ENCODE measurements around the gene PWWP2B.
"Not testable (repeated sequence)": the region's sequence is repeated elsewhere in the genome, so short reads cannot be mapped to it uniquely, and the experiment has no call there.

Gene PWWP2B

GRCh38 chr10:132363921-132364593 is 32.9 kb upstream of the PWWP2B start:
- DNase-seq: peak; percentile 17

DNA sequence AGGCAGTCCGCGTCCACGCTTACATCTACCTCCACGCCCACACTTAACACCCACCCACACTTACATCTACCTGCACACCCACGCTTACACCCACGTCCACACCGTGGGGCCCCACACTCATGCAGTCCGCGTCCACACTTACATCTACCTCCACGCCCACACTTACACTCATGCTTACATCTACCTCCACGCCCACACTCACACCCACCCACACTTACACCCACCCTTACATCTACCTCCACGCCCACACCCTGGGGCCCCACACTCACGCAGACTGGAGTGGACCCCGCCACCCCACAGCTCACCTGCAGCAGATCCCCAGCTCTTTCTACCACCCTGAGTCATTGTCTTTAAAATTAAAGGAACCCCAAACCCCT is 32.4 kb upstream of the PWWP2B start:
- DNase-seq: no peak

DNA sequence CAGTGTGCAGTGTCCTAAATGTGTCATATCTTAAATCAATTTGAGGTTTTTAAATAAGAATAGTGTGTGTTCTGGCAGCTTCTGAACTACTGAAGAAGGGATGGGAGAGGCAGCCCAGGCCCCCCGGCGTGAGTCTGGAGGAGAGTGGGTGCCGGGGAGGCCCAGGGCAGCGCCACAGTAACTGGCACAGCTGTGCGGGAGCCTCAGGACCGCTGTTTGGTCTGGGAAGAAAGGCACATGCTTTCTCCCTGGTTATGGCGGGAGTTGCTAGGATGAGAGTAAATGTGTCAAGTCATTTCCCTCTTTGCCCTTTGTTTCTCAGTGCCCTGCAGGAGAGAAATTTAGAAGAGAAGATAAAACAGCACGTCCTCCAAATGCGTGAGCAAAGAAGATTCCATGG is 31.9 kb upstream of the PWWP2B start:
- DNase-seq: no peak

- no peak for DNase-seq
These were observed 31.0 kb upstream of the PWWP2B start for GRCh38 chr10:132366006-132366405.

DNA sequence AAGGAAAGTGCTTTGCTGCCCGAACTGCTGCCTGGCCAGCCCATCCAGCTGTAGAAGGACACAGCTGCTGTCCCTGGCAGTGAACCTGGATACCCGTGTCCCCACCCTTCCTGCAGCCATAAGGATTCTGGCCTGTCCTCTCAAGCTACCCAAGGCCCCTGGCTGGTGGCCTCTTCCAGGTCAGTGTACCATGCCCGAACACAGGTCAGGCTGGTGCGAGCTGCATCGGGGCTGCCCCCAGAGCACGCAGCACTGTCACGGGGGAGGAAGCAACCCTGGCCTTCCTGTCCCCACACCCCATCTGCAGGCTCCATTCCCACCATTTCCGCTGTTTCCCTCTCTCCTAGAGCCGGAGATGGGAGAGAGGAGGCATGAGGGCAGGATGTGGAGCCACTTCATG is 30.5 kb upstream of the PWWP2B start:
- no peak for DNase-seq

- no peak for DNase-seq
These were observed 28.6 kb upstream of the PWWP2B start for GRCh38 chr10:132368391-132368790.

DNA sequence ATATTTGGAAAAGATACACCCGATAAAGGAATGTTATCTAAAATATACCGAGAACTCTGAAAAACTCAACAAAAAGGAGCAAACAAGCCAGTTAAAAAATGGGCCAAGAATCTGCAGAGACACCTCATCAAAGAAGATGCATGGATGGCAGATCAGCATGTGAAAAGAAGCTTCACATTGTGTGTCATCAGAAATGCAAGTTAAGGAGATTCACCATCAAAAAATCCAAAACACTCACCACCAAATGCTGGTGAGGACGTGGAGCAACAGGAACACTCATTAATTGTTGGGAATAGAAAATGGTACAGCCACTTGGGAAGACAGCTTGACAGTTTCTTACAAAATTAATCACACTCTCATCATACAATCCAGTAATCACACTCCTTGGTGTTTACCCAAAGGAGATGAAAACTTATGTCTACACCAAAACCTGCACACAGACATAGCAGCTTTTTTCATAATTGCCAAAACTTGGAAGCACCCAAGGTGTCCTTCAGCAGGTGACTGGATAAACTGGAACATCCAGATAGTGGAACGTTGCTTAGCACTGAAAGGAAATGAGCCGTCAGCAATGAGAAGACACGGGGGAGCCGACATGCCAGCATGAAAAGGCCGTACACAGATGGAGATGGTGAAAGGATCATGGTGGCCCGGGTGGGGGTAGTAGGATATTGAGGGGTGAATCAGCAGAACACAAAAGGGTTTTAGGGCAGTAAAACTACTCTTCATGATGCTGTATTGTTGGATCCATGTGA is 27.9 kb upstream of the PWWP2B start:
- DNase-seq: no peak

GRCh38 chr10:132369636-132370185 is 27.3 kb upstream of the PWWP2B start:
- no peak for DNase-seq

DNA sequence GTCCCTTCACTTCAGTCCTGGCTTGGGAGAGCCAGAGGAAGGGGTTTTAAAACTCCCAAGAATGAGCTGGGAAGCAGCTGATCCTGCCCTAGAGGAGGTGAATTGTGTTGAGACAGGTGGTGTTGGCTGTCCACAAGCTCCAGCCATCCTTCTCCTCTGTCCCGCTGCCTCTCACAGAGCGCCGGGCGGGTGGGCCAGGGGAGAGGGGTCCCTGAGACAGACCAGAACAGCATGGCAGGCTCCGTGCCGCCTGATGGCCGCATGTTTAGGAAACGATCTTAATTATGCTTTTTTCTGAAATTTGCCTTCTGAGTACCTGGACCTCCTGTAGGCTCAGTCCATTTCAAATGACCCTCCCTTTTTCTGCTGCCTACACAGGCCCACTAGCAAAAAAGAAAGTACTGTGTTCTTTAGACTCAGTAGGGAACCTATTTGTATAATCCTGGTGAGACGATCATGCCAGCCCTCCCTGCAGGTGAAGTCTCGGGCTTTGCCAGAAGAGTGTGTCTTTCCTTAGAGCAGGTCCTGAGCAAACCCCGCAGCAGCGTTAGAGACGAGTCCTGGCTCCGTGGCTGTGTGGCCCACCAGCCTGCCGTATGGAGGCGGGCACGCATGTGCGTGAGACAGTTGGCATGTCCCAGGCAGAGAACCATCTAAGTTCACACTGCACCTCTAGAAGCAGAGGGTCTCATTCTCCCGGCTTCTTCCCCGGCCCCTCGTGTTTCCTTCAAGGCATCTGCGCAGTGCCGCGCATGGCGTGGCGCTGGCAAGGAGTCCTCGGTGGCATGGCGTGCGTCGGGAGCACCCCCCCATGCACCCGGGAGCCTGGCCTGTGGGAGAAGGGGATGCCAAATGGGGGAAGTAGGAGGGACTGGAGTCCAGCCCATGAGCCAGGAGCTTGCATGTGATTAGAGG is 26.3 kb upstream of the PWWP2B start:
- DNase-seq: no peak

- no peak for DNase-seq
These were observed 25.3 kb upstream of the PWWP2B start for GRCh38 chr10:132371641-132372081.

GRCh38 chr10:132372516-132373095 is 24.4 kb upstream of the PWWP2B start:
- DNase-seq: no peak

DNA sequence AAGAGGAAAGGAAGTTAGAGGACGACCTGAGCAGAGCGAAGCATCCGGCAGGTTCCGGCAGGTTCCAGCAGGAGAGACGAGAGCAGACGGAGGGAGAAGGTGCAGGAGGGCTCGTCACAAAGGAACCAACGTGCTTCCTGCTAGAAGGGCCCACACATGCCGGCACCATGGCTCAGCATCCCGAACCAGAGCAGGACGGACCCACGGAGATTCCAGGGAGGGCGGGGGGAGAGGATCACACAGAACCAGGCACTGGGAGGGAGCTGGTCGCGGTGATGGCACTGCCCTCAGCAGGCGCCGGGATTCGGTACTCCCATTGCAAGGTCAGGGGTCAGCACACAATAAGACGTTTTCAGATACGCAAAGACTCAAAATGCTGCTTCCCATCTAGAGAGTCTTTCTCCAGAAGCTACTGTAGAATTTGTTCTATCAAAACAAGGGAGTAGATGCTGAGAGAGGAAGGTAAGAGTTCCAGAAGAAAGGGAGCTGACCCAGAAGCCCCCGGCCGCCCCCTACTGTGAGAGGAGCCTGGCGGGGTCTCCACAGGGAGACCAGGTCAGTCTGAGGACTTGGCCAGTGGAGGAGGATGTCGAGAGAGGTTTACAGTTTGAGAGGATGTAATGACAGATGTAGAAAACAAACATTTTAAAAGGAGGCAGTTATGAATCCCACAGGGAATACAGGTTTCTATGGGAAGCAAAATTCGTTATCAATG is 23.6 kb upstream of the PWWP2B start:
- no peak for DNase-seq

DNA sequence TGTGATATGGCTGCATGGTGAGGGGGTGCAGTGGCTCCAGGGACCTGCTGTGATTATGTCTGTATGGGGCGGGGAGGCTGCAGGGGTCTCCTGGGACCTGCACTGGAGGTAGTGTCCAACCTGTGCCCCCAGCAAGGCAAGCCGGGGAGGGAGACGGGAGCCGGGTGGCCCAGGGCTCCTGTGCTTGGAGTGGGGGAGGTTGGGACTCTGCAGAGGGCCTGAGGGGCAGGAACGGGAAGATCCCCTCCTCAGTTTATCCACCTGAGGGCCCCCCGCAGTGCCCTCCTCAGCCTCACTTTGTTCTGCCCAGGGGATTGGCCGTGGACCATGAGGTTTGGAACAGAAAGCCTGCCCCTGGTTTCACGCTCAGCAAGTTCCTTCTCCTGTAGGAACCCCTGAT is 22.8 kb upstream of the PWWP2B start:
- DNase-seq: no peak

DNA sequence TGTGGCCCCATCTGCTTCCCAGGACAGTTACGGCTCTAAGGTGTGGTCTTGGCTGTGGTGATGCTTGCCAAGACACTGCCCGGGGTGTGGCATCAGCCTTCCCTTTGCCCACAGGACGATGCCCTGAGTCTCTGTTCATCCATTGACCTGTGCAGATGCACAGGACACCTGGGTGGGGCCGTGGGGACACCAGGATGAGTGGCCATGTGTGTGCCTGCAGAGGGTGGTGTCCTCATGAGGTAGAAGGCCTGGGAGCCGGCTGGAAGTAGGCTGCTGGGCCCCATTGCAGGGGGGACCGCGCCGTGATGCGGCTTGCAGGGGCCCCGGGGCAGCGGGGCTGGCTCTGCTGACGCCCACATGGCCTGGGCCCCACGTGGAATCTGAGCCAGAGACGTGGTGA is 22.4 kb upstream of the PWWP2B start:
- DNase-seq: no peak

DNA sequence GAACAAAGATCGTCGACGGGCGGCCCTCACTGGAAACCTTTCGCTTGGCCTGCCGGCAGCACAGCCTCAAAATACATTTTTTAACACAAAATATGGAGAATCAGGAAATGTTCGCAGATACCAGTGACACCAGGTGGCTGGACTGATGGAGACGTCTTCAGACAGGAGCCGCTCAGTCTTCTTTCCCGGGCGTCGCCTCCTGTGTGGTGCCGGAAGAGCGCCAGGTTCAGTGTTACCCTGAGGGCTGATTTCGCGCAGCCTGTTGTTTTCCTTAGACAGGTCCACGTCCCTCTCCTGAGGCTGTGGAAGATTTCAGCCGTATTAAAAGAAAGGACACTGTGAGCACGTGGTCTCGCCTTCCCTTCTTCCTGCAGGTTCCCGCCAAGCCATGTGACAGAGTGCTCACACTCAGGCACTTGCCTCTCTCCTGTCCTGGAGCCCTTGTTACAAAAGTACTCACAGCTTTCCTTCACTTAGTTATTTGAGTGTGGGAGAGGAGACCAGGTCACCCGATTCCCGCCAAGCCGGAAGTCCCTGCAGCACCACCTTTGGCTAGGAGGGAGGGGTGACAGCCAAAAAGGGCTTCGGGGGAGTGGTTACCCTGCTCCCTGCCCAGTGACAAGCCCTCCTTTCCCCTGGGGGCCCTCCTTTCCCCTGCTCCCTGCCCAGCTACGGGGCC is 21.7 kb upstream of the PWWP2B start:
- DNase-seq: no peak

DNA sequence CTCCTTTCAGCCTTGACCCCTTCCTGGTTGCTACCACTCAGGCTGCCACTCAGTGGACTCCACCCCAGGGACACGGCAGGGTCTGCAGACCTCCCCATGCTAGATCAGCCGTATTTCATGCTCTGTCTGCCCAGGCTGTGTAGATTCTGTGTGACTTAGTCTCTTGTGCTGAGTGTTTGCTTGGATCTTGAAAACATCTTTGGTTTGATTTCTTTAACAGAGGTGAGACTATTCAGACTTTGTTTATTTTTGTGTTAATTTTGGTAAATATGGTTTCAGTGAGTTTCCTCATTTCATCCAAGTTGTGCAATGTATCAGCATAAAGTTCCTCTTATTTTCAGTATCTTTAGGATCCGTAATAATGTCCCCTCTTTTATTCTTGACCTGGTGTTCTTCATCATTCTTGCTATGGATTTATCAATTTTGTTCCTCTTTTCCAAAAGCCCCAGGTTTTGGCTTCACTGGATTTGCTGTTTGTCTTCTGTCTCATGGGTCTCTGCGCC is 21.2 kb upstream of the PWWP2B start:
- no peak for DNase-seq

DNA sequence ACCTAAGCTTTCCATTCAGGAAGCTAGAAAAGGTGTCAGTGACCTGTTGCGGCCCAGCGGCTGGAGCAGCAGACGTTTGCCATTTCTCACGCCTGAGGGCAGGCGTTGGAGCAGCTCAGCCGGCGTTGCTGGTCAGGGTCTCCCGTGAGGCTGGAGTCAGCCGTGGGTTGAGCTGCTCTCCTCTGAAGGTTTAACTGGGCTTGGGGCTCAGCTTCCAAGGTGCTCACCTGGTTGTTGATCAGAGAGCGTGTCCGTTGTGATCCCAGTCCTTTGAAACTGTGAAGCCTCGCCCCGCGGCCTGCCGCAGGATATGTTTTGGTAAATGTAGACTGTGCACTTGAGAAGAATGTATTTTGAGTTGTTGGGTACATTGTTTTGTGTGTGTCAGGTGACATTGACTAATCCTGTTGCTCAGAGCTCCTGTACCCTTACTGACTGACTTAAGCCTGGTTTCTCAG is 20.6 kb upstream of the PWWP2B start:
- no peak for DNase-seq

GRCh38 chr10:132377326-132377725 is 19.7 kb upstream of the PWWP2B start:
- no peak for DNase-seq

GRCh38 chr10:132379026-132379425 is 18.0 kb upstream of the PWWP2B start:
- not testable (repeated sequence) for DNase-seq

DNA sequence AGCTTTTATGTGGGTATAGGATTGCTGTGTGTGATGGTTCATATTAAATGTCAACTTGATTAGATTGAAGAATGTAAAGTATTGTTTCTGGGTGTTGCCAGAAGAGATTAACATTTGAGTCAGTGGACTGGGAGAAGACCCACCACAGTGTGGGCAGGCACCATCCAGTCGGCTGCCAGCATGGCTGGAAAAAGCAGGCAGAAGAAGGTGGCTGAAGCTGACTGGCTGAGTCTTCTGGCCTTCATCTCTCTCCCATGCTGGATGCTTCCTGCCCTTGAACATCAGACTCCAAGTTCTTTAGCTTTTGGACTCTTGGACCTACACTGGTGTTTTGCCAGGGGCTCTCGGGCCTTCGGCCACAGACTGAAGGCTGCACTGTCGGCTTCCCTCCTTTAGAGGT is 16.0 kb upstream of the PWWP2B start:
- not testable (repeated sequence) for DNase-seq

GRCh38 chr10:132381741-132382140 is 15.3 kb upstream of the PWWP2B start:
- DNase-seq: no peak

Measured in DMS53 (cell line).